IMR-90 (cell line): Measurements from ENCODE around the gene CAPS2.

Source experiments
- CEBPB ChIP-seq: IDR thresholded peaks from 2 replicates; pipeline ENCODE4 v1.6.1; 2012; ENCODE audit warnings: low read depth, low read length, improper control_type of control experiment
- CHD1 ChIP-seq: IDR thresholded peaks from 2 replicates; pipeline ENCODE4 v1.6.1; 2012; ENCODE audit warnings: low read depth, low read length, improper control_type of control experiment
- CTCF ChIP-seq: conservative IDR thresholded peaks from 2 replicates; pipeline ENCODE4 v1.5.1; 2012; ENCODE audit warnings: mild to moderate bottlenecking, low read depth, low read length, improper control_type of control experiment
- MAZ ChIP-seq: IDR thresholded peaks from 2 replicates; pipeline ENCODE4 v1.6.1; 2012; ENCODE audit warnings: low read depth, mild to moderate bottlenecking, low read length, improper control_type of control experiment, moderate library complexity, borderline replicate concordance
- NFE2L2 ChIP-seq: fragments of 150-350 bp; IDR thresholded peaks from 2 replicates; pipeline ENCODE4 v1.6.1; 2016; ENCODE audit warnings: low read depth, mild to moderate bottlenecking, low read length
- POLR2A ChIP-seq: IDR thresholded peaks from 2 replicates; pipeline ENCODE4 v1.6.1; 2012; ENCODE audit warnings: mild to moderate bottlenecking, low read depth, low read length

DNA sequence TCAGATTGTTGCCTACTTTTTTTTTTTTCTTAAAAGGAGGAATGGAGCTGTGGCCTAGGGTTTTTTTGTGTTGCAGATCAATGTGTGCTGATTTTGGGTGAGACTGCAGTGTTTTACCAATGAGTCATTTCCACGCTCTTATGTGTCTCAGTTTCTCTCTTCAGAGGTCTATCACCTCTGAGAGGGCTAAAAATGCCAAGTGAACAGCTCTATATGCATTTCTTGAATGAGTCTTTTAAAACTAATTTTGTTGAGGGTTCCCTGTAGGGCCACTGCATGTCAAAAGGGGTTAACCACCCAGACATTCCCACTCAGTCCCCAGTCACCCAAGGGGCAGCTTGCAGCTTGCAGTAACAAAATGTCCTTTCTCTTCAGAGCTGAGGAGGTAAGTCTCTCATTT lies 36.5 kb upstream of the CAPS2 start:
- TF ChIP-seq MAZ (no peak), POLR2A (no peak), CTCF (no peak), CHD1 (no peak), CEBPB (no peak), NFE2L2 (no peak)
